HG02884 (cell line): Measurements from ENCODE around the gene MTMR12.

Source experiments
- ATAC-seq: cut with Tn5 transposase; IDR thresholded peaks from one replicate; pipeline ENCODE4 v1.9.1; 2021; ENCODE audit warnings: mild to moderate bottlenecking, moderate library complexity; ENCODE audit not compliant: unreplicated experiment

Gene MTMR12

GRCh38 chr5:32201122-32201753 lies 111.5 kb downstream of the MTMR12 start:
- ATAC-seq: no peak

- no peak for ATAC-seq
Observed at GRCh38 chr5:32197032-32197431, 115.7 kb downstream of the MTMR12 start.

GRCh38 chr5:32195265-32195664 lies 117.5 kb downstream of the MTMR12 start:
- no peak for ATAC-seq

GRCh38 chr5:32193591-32193990 lies 119.1 kb downstream of the MTMR12 start:
- ATAC-seq: no peak

GRCh38 chr5:32190095-32190494 lies 122.6 kb downstream of the MTMR12 start:
- ATAC-seq: no peak

- no peak for ATAC-seq
Observed at GRCh38 chr5:32187675-32188074, 125.1 kb downstream of the MTMR12 start.

- ATAC-seq: peak; percentile 72
Observed at GRCh38 chr5:32182463-32183063, 130.2 kb downstream of the MTMR12 start.
